RPMI8226 (cell line): ENCODE data around the gene HS1BP3.
A peak's percentile ranks its signal among the peaks of the same experiment; 100 is the strongest.

Experiments
- DNase-seq: peaks from one replicate; pipeline ENCODE4 v3.0.0-alpha.2; 2015

Gene HS1BP3

GRCh38 chr2:20650877-20651730, at the start of gene HS1BP3:
Gene HS1BP3 (minus strand): TSS chr2:20651098. CDS start chr2:20651063, 35 bp downstream.
- DNase-seq, result peak; percentile 91

- no peak for DNase-seq
Measured at GRCh38 chr2:20698916-20699613, 48.2 kb upstream of the HS1BP3 start.

GRCh38 chr2:20697322-20697934, 46.5 kb upstream of the HS1BP3 start:
- no peak for DNase-seq

GRCh38 chr2:20696366-20696765, 45.5 kb upstream of the HS1BP3 start:
- DNase-seq, result no peak

- DNase-seq, result no peak
Measured at GRCh38 chr2:20693317-20693716, 42.4 kb upstream of the HS1BP3 start.

GRCh38 chr2:20692081-20692480, 41.2 kb upstream of the HS1BP3 start:
- DNase-seq, result no peak

- no peak for DNase-seq
Measured at GRCh38 chr2:20691076-20691734, 40.3 kb upstream of the HS1BP3 start.

- DNase-seq, result no peak
Measured at GRCh38 chr2:20689428-20690264, 38.7 kb upstream of the HS1BP3 start.

- no peak for DNase-seq
Measured at GRCh38 chr2:20687260-20687832, 36.4 kb upstream of the HS1BP3 start.

- DNase-seq, result no peak
Measured at GRCh38 chr2:20684581-20685063, 33.7 kb upstream of the HS1BP3 start.

- DNase-seq, result no peak
Measured at GRCh38 chr2:20682167-20682920, 31.4 kb upstream of the HS1BP3 start.

- no peak for DNase-seq
Measured at GRCh38 chr2:20680744-20681375, 30.0 kb upstream of the HS1BP3 start.

- DNase-seq, result peak; percentile 71
Measured at GRCh38 chr2:20678780-20679179, 27.9 kb upstream of the HS1BP3 start.

GRCh38 chr2:20678086-20678395, 27.1 kb upstream of the HS1BP3 start:
- no peak for DNase-seq

GRCh38 chr2:20677301-20678085, 26.6 kb upstream of the HS1BP3 start:
- DNase-seq, result peak; percentile 68

GRCh38 chr2:20676353-20677215, 25.7 kb upstream of the HS1BP3 start:
- DNase-seq, result peak; percentile 93

GRCh38 chr2:20675701-20676352, 24.9 kb upstream of the HS1BP3 start:
- peak; percentile 87 for DNase-seq
